SK-N-SH treated with all-trans-retinoic acid at 6 μM for 48 hours (cell line): ENCODE data around the gene PRCC.

ENCODE experiments used
- ATAC-seq: fragments of 200-7000 bp; cut with Tn5 transposase; 3 replicates; pipeline ENCODE4 v1.9.1; 2020; ENCODE audit warnings: mild to moderate bottlenecking, moderate library complexity
- ARNTL ChIP-seq: fragments of 450-650 bp; formaldehyde crosslinking; IDR thresholded peaks from 2 replicates; pipeline ENCODE4 v1.5.0; 2020; ENCODE audit warnings: low read depth, mild to moderate bottlenecking, moderate library complexity, borderline replicate concordance
- BACH2 ChIP-seq: fragments of 250-450 bp; sonication (Bioruptor Pico); IDR thresholded peaks from 2 replicates; pipeline ENCODE4 v1.9.0; 2021; ENCODE audit warnings: mild to moderate bottlenecking, borderline replicate concordance
- CSDC2 ChIP-seq: fragments of 250-450 bp; sonication (Bioruptor Pico); IDR thresholded peaks from 2 replicates; pipeline ENCODE4 v1.5.0; 2020; ENCODE audit warnings: mild to moderate bottlenecking, moderate library complexity
- ESRRG ChIP-seq: fragments of 250-450 bp; sonication (Bioruptor Pico); IDR thresholded peaks from 2 replicates; pipeline ENCODE4 v1.6.1; 2021; ENCODE audit warnings: mild to moderate bottlenecking
- GLIS3 ChIP-seq: fragments of 250-450 bp; sonication (Bioruptor Pico); IDR thresholded peaks from 2 replicates; pipeline ENCODE4 v1.5.0; 2020; ENCODE audit warnings: mild to moderate bottlenecking, moderate library complexity
- ISL1 ChIP-seq: fragments of 250-450 bp; sonication (Bioruptor Pico); IDR thresholded peaks from 2 replicates; pipeline ENCODE4 v2.1.2; 2022; ENCODE audit warnings: mild to moderate bottlenecking, moderate library complexity
- OSR1 ChIP-seq: fragments of 250-450 bp; sonication (Bioruptor Pico); IDR thresholded peaks from 2 replicates; pipeline ENCODE4 v1.8.0; 2022; ENCODE audit warnings: moderate library complexity, mild to moderate bottlenecking, inconsistent platforms
- PPARA ChIP-seq: fragments of 250-450 bp; sonication (Bioruptor Pico); IDR thresholded peaks from 2 replicates; pipeline ENCODE4 v1.5.0; 2020; ENCODE audit warnings: mild to moderate bottlenecking, borderline replicate concordance
- RARB ChIP-seq: fragments of 250-450 bp; sonication (Bioruptor Pico); IDR thresholded peaks from 2 replicates; pipeline ENCODE4 v1.8.0; 2021; ENCODE audit warnings: mild to moderate bottlenecking, moderate library complexity
- SNAI2 ChIP-seq: fragments of 250-450 bp; sonication (Bioruptor Pico); IDR thresholded peaks from 2 replicates; pipeline ENCODE4 v1.5.0; 2020; ENCODE audit warnings: mild to moderate bottlenecking, moderate library complexity
- TCF4 ChIP-seq: fragments of 250-450 bp; sonication (Bioruptor Pico); IDR thresholded peaks from 2 replicates; pipeline ENCODE4 v1.8.0; 2021; ENCODE audit warnings: mild to moderate bottlenecking, moderate library complexity, borderline replicate concordance
- TOX ChIP-seq: fragments of 250-450 bp; sonication (Bioruptor Pico); IDR thresholded peaks from 2 replicates; pipeline ENCODE4 v1.8.0; 2021; ENCODE audit warnings: mild to moderate bottlenecking, moderate library complexity, borderline replicate concordance
- ZC3H10 ChIP-seq: fragments of 250-450 bp; sonication (Bioruptor Pico); IDR thresholded peaks from 2 replicates; pipeline ENCODE4 v1.5.1; 2021; ENCODE audit warnings: mild to moderate bottlenecking, moderate library complexity
- ZFP3 ChIP-seq: fragments of 250-450 bp; sonication (Bioruptor Pico); IDR thresholded peaks from 2 replicates; pipeline ENCODE4 v1.5.0; 2020; ENCODE audit warnings: mild to moderate bottlenecking, moderate library complexity
- ZFP30 ChIP-seq: fragments of 450-650 bp; formaldehyde crosslinking; IDR thresholded peaks from 2 replicates; pipeline ENCODE4 v1.5.0; 2022; ENCODE audit warnings: mild to moderate bottlenecking, moderate library complexity
- ZNF565 ChIP-seq: fragments of 450-650 bp; formaldehyde crosslinking; conservative IDR thresholded peaks from 2 replicates; pipeline ENCODE4 v1.5.0; 2020; ENCODE audit warnings: low read depth, mild to moderate bottlenecking, moderate library complexity
- ZNF8 ChIP-seq: fragments of 450-650 bp; formaldehyde crosslinking; IDR thresholded peaks from 2 replicates; pipeline ENCODE4 v1.5.0; 2020; ENCODE audit warnings: mild to moderate bottlenecking, moderate library complexity
- TF ChIP-seq, protein P1 (sequence below): fragments of 250-450 bp; sonication (Bioruptor Pico); IDR thresholded peaks from 2 replicates; pipeline ENCODE4 v1.5.1; 2020; ENCODE audit warnings: low read depth, mild to moderate bottlenecking, moderate library complexity
- TF ChIP-seq, protein P2 (sequence below): fragments of 250-450 bp; sonication (Bioruptor Pico); IDR thresholded peaks from 2 replicates; pipeline ENCODE4 v1.8.0; 2020; ENCODE audit warnings: mild to moderate bottlenecking, moderate library complexity, borderline replicate concordance
- TF ChIP-seq, protein P3 (sequence below): fragments of 250-450 bp; sonication (Bioruptor Pico); IDR thresholded peaks from 2 replicates; pipeline ENCODE4 v1.5.0; 2020; ENCODE audit warnings: mild to moderate bottlenecking, moderate library complexity
- TF ChIP-seq, protein P4 (sequence below): fragments of 250-450 bp; sonication (Bioruptor Pico); IDR thresholded peaks from 2 replicates; pipeline ENCODE4 v1.5.1; 2021; ENCODE audit warnings: mild to moderate bottlenecking, moderate library complexity
- TF ChIP-seq, protein P5 (sequence below): fragments of 250-450 bp; sonication (Bioruptor Pico); IDR thresholded peaks from 2 replicates; pipeline ENCODE4 v1.8.0; 2021; ENCODE audit warnings: low read depth, mild to moderate bottlenecking, moderate library complexity, borderline replicate concordance

PRCC gene

DNA sequence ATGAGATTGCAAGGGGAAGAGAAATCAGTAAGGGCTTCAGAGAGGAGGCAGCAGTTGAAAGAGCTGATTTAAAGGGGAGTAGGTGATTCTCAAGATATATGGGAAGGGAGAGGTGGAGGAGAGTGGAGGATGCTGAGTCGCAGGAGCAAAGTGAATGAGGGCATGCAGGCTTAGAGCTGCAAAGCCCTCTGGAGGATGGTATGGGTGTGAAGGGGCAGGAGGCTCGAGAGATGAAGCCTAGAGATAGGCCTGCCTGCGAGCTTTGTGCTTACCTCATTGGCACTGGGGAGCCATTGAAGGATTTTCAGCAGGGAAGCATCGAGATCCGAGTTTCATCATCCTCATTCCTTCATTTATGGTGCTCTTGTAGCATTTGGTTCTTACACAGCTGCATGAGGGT lies 65.1 kb downstream of the PRCC start:
- ATAC-seq, result peak; percentile 73
- TF ChIP-seq ZNF8 (CRISPR knock-in tag) (no peak), TCF4 (no peak), BACH2 (no peak), ARNTL (CRISPR knock-in tag) (no peak), ZFP3 (CRISPR knock-in tag) (no peak), GLIS3 (CRISPR knock-in tag) (no peak), OSR1 (CRISPR knock-in tag) (no peak), TOX (CRISPR knock-in tag) (no peak), PPARA (CRISPR knock-in tag) (no peak), ISL1 (CRISPR knock-in tag) (no peak), CSDC2 (CRISPR knock-in tag) (no peak), ZC3H10 (CRISPR knock-in tag) (no peak), ESRRG (CRISPR knock-in tag) (no peak), ZFP30 (CRISPR knock-in tag) (no peak)
- TF ChIP-seq, protein P1, sequence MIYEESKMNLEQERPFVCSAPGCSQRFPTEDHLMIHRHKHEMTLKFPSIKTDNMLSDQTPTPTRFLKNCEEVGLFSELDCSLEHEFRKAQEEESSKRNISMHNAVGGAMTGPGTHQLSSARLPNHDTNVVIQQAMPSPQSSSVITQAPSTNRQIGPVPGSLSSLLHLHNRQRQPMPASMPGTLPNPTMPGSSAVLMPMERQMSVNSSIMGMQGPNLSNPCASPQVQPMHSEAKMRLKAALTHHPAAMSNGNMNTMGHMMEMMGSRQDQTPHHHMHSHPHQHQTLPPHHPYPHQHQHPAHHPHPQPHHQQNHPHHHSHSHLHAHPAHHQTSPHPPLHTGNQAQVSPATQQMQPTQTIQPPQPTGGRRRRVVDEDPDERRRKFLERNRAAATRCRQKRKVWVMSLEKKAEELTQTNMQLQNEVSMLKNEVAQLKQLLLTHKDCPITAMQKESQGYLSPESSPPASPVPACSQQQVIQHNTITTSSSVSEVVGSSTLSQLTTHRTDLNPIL (CRISPR knock-in tag), result no peak
- TF ChIP-seq, protein P2, sequence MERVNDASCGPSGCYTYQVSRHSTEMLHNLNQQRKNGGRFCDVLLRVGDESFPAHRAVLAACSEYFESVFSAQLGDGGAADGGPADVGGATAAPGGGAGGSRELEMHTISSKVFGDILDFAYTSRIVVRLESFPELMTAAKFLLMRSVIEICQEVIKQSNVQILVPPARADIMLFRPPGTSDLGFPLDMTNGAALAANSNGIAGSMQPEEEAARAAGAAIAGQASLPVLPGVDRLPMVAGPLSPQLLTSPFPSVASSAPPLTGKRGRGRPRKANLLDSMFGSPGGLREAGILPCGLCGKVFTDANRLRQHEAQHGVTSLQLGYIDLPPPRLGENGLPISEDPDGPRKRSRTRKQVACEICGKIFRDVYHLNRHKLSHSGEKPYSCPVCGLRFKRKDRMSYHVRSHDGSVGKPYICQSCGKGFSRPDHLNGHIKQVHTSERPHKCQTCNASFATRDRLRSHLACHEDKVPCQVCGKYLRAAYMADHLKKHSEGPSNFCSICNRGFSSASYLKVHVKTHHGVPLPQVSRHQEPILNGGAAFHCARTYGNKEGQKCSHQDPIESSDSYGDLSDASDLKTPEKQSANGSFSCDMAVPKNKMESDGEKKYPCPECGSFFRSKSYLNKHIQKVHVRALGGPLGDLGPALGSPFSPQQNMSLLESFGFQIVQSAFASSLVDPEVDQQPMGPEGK (CRISPR knock-in tag), result no peak
- TF ChIP-seq, protein P3, sequence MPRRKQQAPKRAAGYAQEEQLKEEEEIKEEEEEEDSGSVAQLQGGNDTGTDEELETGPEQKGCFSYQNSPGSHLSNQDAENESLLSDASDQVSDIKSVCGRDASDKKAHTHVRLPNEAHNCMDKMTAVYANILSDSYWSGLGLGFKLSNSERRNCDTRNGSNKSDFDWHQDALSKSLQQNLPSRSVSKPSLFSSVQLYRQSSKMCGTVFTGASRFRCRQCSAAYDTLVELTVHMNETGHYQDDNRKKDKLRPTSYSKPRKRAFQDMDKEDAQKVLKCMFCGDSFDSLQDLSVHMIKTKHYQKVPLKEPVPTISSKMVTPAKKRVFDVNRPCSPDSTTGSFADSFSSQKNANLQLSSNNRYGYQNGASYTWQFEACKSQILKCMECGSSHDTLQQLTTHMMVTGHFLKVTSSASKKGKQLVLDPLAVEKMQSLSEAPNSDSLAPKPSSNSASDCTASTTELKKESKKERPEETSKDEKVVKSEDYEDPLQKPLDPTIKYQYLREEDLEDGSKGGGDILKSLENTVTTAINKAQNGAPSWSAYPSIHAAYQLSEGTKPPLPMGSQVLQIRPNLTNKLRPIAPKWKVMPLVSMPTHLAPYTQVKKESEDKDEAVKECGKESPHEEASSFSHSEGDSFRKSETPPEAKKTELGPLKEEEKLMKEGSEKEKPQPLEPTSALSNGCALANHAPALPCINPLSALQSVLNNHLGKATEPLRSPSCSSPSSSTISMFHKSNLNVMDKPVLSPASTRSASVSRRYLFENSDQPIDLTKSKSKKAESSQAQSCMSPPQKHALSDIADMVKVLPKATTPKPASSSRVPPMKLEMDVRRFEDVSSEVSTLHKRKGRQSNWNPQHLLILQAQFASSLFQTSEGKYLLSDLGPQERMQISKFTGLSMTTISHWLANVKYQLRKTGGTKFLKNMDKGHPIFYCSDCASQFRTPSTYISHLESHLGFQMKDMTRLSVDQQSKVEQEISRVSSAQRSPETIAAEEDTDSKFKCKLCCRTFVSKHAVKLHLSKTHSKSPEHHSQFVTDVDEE (CRISPR knock-in tag), result no peak
- TF ChIP-seq, protein P4, sequence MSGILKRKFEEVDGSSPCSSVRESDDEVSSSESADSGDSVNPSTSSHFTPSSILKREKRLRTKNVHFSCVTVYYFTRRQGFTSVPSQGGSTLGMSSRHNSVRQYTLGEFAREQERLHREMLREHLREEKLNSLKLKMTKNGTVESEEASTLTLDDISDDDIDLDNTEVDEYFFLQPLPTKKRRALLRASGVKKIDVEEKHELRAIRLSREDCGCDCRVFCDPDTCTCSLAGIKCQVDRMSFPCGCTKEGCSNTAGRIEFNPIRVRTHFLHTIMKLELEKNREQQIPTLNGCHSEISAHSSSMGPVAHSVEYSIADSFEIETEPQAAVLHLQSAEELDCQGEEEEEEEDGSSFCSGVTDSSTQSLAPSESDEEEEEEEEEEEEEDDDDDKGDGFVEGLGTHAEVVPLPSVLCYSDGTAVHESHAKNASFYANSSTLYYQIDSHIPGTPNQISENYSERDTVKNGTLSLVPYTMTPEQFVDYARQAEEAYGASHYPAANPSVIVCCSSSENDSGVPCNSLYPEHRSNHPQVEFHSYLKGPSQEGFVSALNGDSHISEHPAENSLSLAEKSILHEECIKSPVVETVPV (CRISPR knock-in tag), result no peak

DNA sequence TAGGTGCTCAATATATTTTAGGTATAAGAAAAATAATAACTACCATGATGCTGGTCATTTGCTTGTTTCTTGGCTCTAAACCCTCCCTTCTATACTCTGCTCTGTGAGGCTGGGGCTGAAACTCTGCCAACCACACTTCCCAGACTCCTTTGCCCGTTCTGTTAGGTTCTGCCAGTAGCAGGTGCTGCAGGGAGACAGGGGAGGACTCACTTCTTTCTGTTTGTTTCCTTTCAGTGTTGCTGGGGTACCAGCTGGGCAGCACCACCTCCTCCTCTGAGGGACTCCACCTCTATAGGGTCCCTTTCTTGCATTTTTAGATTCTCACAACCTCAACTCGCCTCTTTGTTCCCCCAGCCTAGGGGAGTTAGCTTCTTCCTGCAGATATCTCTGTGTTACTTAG lies 66.3 kb downstream of the PRCC start:
- peak; percentile 26; the same call in 2 of the 3 replicates for ATAC-seq
- TF ChIP-seq RARB (CRISPR knock-in tag), result no peak
- no peak for TF ChIP-seq TCF4
- no peak for TF ChIP-seq PPARA (CRISPR knock-in tag)
- no peak for TF ChIP-seq GLIS3 (CRISPR knock-in tag)
- no peak for TF ChIP-seq TOX (CRISPR knock-in tag)
- TF ChIP-seq ZC3H10 (CRISPR knock-in tag), result no peak
- no peak for TF ChIP-seq ZFP30 (CRISPR knock-in tag)
- no peak for TF ChIP-seq ZFP3 (CRISPR knock-in tag)
- TF ChIP-seq, protein P1 (CRISPR knock-in tag), result no peak
- TF ChIP-seq OSR1 (CRISPR knock-in tag), result no peak
- TF ChIP-seq, protein P4 (CRISPR knock-in tag), result no peak
- no peak for TF ChIP-seq ESRRG (CRISPR knock-in tag)
- TF ChIP-seq, protein P3 (CRISPR knock-in tag), result no peak
- TF ChIP-seq ARNTL (CRISPR knock-in tag), result no peak
- TF ChIP-seq ISL1 (CRISPR knock-in tag), result no peak
- no peak for TF ChIP-seq ZNF565 (CRISPR knock-in tag)
- TF ChIP-seq, protein P5, sequence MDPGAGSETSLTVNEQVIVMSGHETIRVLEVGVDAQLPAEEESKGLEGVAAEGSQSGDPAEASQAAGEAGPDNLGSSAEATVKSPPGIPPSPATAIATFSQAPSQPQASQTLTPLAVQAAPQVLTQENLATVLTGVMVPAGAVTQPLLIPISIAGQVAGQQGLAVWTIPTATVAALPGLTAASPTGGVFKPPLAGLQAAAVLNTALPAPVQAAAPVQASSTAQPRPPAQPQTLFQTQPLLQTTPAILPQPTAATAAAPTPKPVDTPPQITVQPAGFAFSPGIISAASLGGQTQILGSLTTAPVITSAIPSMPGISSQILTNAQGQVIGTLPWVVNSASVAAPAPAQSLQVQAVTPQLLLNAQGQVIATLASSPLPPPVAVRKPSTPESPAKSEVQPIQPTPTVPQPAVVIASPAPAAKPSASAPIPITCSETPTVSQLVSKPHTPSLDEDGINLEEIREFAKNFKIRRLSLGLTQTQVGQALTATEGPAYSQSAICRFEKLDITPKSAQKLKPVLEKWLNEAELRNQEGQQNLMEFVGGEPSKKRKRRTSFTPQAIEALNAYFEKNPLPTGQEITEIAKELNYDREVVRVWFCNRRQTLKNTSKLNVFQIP, result no peak
- TF ChIP-seq BACH2, result no peak
- TF ChIP-seq CSDC2 (CRISPR knock-in tag), result no peak
- TF ChIP-seq SNAI2, result no peak
